ENCODE data around the gene SPTB.

The SPTB gene

DNA sequence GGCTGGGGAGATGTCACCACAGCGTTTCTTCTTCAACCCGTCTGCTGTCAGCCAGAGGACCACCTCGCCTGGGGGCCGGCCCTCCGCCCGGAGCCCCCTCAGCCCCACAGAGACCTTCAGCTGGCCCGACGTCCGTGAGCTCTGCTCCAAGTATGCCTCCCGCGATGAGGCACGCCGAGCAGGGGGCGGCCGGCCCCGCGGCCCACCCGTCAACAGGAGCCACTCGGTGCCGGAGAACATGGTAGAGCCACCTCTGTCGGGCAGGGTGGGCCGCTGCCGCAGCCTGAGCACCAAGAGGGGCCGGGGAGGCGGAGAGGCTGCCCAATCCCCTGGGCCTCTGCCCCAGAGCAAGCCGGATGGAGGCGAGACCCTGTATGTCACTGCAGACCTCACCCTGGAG is 136.6 kb downstream of the SPTB start:
- no peak for DNase-seq

DNA sequence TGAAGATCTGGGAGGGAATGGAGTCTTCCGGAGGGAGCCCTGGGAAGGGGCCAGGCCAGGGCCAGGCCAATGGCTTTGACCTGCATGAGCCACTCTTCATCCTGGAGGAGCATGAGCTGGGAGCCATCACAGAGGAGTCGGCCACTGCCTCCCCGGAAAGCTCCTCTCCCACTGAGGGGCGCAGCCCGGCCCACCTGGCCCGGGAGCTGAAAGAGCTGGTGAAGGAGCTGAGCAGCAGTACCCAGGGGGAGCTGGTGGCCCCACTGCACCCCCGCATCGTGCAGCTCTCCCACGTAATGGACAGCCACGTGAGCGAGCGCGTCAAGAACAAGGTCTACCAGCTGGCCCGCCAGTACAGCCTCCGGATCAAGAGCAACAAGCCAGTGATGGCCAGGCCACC is 137.7 kb downstream of the SPTB start:
- DNase-seq: no peak

DNA sequence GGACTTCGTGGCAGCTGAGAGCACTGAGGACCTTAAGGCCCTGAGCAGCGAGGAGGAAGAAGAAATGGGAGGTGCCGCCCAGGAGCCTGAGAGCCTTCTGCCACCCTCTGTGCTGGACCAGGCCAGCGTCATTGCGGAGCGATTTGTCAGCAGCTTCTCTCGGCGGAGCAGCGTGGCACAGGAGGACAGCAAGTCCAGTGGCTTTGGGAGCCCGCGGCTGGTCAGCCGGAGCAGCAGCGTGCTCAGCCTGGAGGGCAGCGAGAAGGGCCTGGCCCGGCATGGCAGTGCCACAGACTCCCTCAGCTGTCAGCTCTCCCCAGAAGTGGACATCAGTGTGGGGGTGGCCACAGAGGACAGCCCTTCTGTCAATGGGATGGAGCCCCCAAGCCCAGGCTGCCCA is 138.5 kb downstream of the SPTB start:
- DNase-seq: no peak

DNA sequence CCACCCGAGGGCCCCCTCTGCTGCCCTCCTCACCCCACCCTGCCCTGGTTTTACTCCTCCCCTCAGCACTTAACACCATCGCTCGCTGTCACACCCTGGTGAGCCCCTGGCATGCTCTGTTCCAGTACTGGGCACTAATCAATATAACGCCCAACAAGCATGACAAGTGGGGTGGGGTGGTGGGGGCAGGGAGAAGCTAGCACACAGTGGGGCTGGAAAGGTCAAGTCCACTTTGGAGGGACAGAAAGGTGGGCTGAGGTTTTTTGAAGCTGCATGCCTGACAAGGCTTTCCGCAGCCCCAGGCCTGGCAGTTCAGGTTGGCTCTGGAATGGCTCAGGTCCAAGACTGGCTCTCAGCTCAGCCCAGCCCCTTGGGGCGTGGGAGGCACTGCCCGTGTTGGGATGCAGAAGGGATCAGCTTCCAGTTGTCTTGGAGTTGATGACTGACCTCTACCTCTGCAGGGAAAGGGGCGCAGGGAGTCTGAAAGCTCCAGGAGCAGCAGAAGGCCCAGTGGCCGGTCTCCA is 141.4 kb downstream of the SPTB start:
- no peak for DNase-seq

DNA sequence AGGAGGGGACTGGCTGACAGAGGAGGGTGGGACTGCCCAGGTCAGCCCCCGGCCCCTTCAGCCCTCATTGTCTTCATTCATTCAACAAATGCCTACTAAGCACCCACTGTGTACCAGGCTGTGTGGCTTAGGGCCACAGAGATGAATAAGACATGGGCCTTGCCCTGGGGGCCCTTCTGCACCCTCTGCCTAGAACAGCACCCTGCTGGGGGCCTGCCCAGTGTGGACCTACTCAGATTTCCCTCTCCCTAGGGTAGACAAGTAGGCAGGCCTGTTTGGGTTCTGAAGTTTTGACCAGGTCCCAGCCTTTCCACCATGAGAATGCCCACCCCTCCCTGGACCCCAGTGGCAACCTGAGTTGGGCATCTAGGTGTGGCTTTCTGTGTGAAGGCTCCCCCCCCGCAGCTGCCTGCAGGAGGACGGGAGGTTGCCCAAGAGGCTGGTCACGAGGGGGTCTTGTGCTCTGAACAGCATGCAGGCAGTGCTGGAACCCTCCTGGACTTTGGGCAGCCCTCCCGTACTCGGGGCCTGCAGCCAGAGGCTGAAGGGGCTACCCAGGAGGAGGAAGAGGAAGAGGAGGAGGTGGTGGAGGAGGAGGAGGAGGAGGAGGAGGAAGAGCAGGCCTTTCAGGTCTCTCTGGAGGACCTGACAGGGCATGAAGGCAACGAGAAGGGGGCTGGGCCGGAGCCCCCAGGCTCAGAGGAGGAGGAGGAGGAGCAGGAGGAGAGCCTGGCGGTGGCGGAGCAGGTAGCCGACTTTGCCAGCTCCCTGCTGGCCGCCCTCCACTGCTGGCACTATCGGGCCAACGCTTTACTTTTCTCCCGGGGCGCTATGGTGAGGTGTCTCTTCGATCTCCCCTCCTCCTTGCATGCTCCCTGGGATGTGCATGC is 142.1 kb downstream of the SPTB start:
- DNase-seq: no peak

DNA sequence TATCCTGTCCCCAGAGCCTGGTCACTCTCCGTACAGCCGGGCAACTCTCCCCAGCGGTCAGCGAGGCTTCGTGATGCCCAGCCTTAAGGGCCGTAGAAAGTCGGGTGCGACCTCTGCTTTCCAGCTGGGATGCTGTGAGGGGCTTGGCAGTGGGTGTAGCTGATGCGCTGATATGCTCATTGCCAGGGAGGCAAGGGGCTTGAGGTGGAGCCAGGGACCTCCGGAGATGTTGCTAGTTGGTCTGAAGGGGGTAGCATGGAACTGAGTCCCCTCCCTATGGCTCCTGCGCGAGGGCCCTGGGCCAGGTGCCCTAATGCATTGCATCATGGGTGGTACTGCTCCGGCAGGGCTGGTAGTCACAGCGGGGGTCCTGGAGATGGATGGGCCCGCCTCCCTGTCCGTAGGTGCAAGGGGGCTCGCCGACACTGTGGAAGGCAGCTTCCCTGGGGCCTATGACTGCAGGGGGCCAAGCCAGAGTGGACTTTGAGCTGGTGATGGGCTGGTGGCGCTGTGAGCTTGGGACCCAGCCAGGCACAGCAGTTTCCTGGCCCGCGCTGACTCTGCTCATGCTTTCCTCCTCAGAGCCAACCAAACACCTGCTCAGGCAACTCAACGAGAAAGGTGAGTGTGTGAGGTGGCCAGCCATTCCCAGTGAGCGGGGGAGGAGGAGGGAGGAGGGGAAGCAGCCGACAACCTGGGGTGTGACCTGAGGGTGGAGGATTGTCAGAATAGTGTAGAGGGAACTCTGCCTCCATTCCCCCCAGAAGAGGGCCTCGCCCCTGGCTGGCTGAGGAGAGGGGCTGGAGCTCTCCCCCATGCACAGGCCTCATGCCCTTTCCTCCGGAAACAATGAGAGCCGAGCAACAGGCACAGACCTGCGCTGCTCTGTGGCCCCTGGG is 143.2 kb downstream of the SPTB start:
- DNase-seq: no peak

DNA sequence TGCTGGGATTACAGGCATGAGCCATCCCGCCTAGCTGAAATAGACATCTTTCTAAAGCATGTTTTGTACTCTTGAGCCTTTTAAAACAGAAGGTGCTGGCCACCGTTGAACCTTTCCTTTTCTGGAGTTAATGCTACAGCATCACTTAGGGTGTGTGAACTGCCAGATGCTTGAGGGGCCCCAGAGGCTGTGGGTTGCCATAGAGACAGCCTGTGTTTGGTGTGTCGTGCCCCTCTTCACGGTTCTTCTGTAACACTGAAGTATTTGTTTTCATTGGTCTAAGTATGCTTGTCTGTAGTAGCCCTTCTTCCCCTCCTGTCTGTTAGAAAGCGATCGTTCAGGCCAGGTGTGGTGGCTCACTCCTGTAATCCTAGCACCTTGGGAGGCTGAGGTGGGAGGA is 144.7 kb downstream of the SPTB start:
- no peak for DNase-seq

DNA sequence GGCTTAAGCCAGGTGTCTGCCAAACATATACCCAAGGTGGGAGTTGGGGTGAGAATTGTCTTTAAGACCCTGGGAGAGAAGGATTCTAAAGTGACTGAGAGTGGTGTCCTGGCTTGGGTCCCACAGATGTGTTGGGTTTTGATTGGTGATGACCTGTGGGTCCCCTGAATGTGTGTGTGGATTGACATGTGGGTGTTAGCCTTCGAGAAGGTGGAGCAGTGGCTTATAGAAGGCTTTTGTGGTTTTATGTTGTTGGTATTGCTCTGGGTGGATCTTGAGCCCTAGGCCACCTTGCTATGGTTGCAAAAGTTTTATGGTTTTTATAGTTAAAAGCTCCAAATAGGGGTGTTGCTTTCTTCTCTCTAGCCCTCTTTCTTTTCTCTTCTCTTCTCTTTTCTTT is 145.8 kb downstream of the SPTB start:
- no peak for DNase-seq

DNA sequence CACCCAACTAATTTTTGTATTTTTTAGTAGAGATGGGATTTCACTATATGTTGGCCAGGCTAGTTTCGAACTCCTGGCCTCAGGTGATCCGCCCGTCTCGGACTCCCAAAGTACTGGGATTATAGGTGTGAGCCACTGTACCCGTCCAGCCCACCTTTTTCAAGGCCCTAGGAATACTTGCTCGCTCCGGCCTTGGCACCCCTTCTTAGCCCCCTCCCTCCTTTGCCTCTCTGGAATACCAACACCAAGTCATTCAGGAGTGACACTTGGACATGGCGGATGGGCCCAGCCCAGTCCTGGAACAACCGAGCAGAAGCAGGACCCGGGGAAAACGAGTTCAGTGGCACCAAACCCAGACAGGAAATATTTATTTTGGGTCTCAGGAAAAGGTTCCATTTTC is 146.4 kb downstream of the SPTB start:
- no peak for DNase-seq

DNA sequence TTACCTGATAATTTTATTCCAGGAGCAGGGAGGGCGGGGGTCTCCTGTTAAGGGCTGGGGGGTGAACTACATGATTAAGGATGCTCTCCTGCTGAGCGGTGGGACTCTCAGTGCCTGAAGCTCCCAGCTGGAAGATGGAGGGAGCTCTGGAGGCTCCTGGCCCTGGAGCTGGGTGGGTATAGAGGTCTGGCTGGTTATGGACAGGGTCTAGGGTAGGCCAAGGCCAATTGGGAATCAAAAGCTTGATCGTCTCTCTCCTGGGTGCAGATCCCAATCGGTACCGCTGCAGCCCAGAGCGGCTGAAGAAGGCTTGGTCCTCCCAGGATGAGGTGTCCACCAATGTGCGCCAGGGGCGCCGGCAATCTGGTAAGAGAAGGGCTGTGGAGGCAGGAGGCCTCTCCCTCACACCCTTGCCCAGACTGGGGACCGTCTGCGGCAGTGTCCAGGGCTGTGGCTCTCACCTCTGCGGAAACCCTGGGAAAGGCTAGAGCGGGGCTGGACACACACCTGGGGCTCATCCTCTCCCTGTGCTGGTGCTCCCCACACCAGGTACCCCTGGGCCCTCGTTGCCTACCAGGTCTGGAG is 147.1 kb downstream of the SPTB start:
- DNase-seq: no peak

DNA sequence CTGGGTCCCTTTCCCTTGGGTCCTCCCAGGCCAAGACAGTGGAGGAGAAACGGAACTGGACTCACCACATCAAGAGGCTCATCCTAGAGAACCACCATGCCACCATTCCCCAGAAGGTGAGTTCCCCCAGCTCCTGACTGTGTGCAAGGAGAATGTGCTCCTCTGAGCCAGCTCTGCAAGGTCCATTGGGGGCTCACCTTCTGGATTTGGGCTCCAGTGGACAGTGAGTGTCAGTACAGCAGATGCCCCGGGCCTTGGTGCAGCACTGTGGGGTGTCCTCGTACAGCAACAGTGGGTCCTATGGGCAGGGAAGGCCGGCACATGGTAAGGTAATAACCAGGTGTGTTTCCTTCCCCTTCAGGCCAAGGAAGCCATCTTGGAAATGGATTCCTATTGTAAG is 147.6 kb downstream of the SPTB start:
- no peak for DNase-seq

DNA sequence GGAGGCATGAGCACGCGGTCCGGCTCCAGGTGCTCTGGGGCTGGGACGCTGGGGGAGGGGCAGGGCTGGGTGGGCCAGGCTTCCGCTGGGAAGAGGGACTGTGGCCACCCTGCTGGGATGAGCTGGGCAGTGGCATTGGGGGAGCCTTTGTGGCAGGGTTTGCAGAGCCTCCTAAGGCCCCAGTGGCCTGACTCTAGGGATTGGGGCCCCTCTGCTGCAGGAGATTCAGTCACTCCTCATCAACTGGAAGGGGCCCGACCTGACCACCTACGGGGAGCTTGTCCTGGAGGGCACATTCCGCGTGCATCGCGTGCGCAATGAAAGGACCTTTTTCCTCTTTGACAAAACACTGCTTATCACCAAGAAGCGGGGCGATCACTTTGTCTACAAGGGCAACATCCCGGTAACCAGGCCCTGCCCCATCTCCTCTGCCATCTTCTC is 148.5 kb downstream of the SPTB start:
- no peak for DNase-seq

DNA sequence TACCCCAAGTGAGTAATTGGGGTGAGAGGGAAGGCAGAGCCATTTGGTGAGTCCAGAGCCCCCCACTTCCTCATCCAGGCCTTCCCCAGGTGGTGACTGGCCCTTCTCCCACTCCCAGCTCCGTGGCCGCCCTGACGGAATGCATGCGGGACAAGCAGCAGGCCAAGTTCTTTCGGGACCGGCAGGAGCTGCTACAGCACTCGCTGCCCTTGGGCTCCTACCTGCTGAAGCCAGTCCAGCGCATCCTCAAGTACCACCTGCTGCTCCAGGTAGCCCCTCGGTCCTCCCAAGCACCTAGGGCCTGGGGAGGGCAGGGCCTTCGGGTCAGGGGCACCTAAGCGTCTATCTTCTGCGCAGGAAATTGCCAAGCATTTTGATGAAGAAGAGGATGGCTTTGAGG is 149.0 kb downstream of the SPTB start:
- DNase-seq: no peak

DNA sequence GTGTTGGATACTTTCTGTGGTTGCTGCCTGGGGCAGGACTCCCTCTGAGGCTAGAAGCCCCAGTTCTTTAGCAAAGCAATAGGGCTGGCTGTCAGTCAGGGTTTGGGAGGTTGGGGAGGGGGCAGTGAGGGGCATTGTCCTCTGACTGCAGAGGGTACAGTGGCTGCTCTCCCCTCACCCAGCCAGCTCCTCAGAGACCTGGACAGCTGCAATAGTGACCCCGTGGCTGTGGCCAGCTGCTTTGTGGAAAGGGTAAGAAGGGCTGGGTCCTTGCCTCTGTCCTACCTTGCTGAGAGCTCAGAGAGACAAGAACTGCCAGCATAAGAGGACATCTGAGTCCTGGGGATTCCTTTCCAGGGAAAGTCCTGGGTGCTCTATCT is 149.7 kb downstream of the SPTB start:
- no peak for DNase-seq

DNA sequence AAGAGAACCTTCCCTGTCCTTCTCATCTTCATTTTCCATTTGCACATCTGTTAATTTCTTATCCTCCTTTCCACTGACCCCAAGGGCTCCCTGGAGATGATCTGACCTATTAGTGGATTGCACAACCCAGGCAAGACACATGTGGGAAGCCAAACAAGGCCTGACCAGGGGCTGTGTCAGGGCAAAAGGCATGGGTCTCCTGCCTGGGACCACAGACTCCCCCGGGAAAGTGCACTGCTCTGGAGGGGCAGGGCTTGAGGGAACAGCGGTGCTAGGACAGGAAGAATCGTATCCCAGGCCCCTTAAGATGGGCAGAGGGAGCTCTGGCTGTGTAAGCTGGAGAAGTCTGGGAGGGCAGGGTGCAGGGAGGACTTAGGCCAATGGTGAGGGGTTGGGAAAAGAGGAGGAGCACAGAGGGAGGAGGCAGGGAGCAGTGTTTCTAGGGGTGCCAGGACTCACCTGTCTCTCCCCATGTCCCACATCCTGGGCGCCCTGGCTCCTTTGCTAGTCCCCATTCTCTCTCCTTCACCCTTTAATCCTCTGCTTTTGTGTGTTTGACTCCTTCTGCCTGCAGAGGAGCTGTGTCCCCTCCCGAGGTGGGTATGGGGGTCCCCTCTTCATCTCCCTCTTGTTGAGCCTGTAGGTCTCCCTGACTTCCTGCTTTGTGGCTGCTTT is 150.2 kb downstream of the SPTB start:
- no peak for DNase-seq

DNA sequence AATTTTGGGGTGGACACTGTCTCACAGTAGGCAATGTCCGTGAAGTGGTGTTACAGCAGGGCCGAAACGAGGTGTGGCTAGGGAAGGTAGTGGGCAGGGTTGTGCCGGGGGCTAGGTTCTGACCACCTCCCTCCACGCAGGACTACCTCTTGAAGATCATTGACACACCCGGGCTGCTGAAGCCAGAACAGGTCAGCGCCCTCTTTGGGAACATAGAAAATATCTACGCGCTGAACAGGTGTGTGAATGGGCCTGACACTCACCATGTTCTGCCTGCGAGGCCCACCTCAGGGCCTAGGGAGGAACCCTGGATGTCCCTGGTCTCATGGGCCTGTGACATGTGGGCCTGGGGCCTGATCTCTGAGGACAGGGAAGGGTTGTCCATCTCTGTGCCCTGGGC is 150.9 kb downstream of the SPTB start:
- no peak for DNase-seq

DNA sequence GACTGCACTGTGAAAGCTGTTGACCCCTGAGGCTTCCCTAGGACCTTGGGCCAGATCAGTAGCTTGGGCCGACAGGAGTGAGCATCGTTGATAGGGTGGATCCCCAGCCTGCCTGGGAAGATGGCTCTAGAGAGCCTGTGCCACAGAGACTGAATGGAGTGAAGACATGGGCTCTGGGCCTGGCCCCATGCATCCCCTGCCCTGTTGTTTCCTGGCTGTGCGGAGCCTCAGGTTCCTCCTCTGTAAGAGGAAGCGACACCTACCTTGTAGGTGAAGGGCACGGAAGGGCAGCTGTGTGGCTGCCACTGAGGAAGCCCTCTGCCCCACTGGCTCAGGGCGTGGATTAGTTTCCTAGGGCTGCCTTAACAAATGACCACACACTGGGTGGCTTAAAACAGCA is 151.6 kb downstream of the SPTB start:
- no peak for DNase-seq

DNA sequence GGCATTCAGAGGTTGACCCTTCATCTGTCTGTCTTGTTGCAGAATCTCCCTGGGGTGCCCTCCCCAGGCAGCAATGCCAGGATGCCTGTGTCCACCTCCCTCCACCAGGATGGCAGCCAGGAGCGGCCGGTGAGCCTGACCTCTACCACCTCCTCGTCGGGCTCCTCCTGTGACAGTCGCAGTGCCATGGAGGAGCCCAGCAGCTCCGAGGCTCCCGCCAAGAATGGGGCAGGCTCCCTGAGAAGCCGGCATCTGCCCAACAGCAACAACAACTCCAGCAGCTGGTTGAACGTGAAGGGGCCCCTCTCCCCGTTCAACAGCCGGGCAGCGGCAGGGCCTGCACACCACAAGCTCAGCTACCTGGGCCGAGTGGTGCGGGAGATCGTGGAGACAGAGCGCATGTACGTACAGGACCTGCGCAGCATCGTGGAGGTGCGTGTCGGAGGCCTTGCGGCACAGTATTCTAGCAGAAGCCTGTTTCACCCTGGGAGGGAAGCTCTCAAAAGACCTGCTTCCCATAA is 152.1 kb downstream of the SPTB start:
- no peak for DNase-seq

DNA sequence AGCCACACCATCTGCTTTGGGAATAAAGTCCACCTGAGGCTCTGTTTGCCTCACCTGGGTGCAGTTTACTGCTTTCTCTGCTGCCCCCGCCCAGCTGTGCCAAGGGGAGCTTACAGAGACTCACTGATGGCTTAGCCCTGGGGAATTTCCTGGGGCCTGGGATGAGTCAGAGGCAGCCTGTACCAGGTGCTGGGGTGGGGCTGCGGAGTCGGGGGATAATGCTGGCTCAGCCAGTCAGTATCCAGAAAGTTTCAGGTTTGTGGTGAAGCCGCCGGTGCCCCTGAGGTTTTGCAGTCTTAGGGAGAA is 153.2 kb downstream of the SPTB start:
- peak; percentile 41 for DNase-seq

DNA sequence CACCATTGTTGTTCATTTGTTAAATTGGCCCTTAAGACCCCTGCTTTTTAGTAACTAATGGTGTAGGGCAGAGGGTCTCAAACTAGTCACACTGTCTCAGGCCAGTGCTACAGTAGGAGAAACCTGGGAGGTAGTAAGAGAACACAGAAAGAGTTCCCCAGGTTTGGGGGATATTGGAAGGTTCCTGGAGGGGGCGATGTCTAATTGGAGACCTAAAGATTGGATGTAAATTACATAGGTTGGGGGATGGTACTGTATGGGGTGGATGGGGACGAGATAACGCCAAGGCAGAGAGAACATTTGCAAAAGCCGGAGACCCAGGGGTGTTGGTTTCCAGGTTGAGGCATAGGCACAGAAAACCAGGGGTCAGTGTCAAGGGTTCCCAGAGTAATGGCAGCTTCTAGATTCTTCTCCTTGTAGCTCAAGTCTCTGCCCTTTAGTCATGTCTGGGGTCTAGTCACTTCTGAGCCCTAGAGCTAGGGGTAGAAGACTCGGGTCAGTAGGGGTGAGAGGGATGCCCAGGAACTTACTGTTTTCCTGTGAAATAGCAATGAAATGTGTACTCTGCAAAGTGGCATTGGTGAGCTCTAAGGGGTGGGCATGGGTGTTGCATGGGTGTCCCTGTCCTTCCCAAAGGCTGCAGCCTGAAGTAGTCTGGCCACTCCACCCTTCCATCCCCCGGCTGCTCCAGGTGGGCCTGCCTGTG is 153.7 kb downstream of the SPTB start:
- no peak for DNase-seq

DNA sequence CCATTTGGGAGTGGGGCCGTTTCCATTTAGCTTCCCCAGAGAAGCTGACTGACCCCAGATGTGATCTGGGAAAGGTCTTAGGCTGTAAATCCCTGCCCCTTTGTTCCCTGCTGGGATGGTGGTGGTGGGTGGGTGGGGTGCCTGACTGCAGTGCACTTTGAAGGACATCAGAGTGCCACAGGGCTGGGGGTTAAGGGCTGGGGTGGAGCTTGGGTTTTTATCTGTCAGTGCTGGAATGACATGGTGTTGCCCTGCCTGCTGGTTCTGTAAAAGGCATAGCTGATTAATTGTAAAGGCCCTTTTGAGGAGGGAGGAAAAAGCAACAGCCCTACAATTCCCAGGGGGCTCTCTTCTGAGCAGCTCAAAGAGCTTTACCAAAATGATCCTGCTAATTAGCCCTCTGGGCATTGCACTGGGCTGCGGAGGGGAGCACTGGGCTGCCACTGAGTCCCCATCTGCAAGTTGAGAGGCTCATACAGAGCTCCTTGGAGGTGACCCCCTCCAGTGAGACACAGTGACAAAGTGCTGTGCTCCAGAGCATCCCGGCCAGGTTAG is 154.4 kb downstream of the SPTB start:
- no peak for DNase-seq

DNA sequence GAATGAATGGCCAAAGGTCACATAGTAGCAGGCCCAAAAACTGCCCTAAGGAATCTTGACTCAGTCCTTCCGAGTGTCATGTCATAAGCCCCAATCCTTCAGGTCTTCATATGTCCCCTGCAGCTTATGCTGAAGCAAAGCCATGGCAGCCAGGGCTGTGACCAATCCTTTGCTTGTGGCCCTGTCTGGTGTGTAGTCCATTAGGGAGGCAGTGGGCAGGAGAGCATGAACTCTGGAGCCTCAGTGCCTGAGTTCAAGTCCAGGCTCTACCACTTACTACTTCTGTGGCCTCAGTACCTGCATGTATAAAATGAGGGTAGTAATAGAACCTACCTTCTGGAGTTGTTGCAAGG is 155.2 kb downstream of the SPTB start:
- no peak for DNase-seq

Data from activated CD4-positive, alpha-beta T cell treated with anti-CD3 and anti-CD28 coated beads, Interleukin-2, amount 50 U/mL, for 1 hour (primary cell).